K562 (cell line): ENCODE results near the gene ALCAM. TPM values are rescaled to one million over a fixed set of nuclear protein-coding genes. Genes with fewer than 3 reads are reported as not detected.

Source experiments
- ATAC-seq: fragments of 200-7000 bp; cut with Tn5 transposase; 3 replicates; pipeline ENCODE4 v1.9.1; 2020; ENCODE audit warnings: moderate library complexity
- BruUV-seq: library from RNA; stranded (reverse); fragments of 400-500 nt; replicated peaks from 2 replicates; lab custom pipeline; 2021; lab: Mats Ljungman, UMichigan
- CTCF ChIA-PET: fragments of 300-600 bp; formaldehyde crosslinking; extraction: SDS; loops from one replicate; lab custom pipeline; 2021; ENCODE audit warnings: low intra/inter-chr PET ratio; lab: Yijun Ruan, JAX
- POLR2A ChIA-PET: fragments of 300-600, 350-650 bp; sonication (Branson Sonifier 250); formaldehyde crosslinking; extraction: SDS; loops from one replicate; lab custom pipeline; 2021; ENCODE audit warnings: antibody characterized with exemption, inconsistent platforms; lab: Yijun Ruan, JAX
- DNase-seq, 4 experiments: peaks; one replicate each; pipeline versions ENCODE4 v3.0.0 to v3.0.0-alpha.2; 2011 to 2018; ENCODE audit warnings: low spot score in 3 of 4, mixed read lengths in 3 of 4; ENCODE audit errors: extremely low read depth in 1 of 4
- FAIRE-seq: peaks from 2 replicates; lab custom pipeline; 2011; peaks lifted over from hg19 to GRCh38; lab: Jason Lieb, UNC
- H2AFZ ChIP-seq: 2 replicates; pipeline ENCODE4 v1.6.0; 2011; ENCODE audit warnings: low read depth, low read length, control low read depth, inconsistent platforms
- H3K27ac ChIP-seq: fragments of 200-600 bp; 3 replicates; pipeline ENCODE4 v1.8.0; 2011; ENCODE audit warnings: low read depth, mild to moderate bottlenecking, control low read depth, inconsistent platforms, low read length, moderate library complexity, mixed read lengths; ENCODE audit errors: extremely low read depth
- H3K27me3 ChIP-seq, 2 experiments: fragments of 300-600 bp in 1 of 2; 2 replicates in 1 of 2; 3 replicates in 1 of 2; pipeline versions ENCODE4 v1.6.0 to v1.8.0; 2011; ENCODE audit warnings: inconsistent platforms in 2 of 2, low read length in 2 of 2, mild to moderate bottlenecking in 1 of 2, mixed read lengths in 1 of 2, moderate library complexity in 1 of 2; ENCODE audit not compliant: control insufficient read depth in 2 of 2, insufficient read depth in 2 of 2
- H3K36me3 ChIP-seq: fragments of 300-600 bp; 3 replicates; pipeline ENCODE4 v1.8.0; 2011; ENCODE audit warnings: mild to moderate bottlenecking, low read length, inconsistent platforms; ENCODE audit not compliant: control insufficient read depth, insufficient read depth
- H3K4me1 ChIP-seq, 2 experiments: fragments of 200-600 bp in 1 of 2; replicated peaks in 1 of 2; 2 replicates in 1 of 2; 3 replicates in 1 of 2; pipeline versions ENCODE4 v1.5.1 to v1.8.0; 2011; ENCODE audit warnings: inconsistent platforms in 2 of 2, low read length in 2 of 2, mild to moderate bottlenecking in 1 of 2, mixed read lengths in 1 of 2, moderate library complexity in 1 of 2; ENCODE audit not compliant: control insufficient read depth in 2 of 2, insufficient read depth in 2 of 2
- H3K4me2 ChIP-seq: 2 replicates; pipeline ENCODE4 v1.6.1; 2011; ENCODE audit warnings: low read length, control low read depth, inconsistent platforms, mixed read lengths; ENCODE audit not compliant: insufficient read depth
- H3K4me3 ChIP-seq: fragments of 200-600 bp; sonication (generic), shearing (Covaris generic); 2 replicates; pipeline ENCODE4 v1.5.1; 2016; ENCODE audit warnings: control low read depth, inconsistent platforms
- H3K79me2 ChIP-seq: fragments of 200-600 bp; 3 replicates; pipeline ENCODE4 v1.8.0; 2011; ENCODE audit warnings: low read length, inconsistent platforms; ENCODE audit not compliant: control insufficient read depth, insufficient read depth
- H3K9ac ChIP-seq, 2 experiments: 2 replicates each; pipeline versions ENCODE4 v1.6.0 to v1.6.1; 2011; ENCODE audit warnings: low read depth in 2 of 2, low read length in 2 of 2, control low read depth in 1 of 2, inconsistent platforms in 1 of 2, mild to moderate bottlenecking in 1 of 2, mixed read lengths in 1 of 2; ENCODE audit not compliant: insufficient read depth in 1 of 2
- H3K9me1 ChIP-seq: one replicate; pipeline ENCODE4 v1.6.0; 2011; ENCODE audit warnings: inconsistent platforms, mild to moderate bottlenecking, low read length, moderate library complexity; ENCODE audit not compliant: control insufficient read depth, insufficient read depth
- H3K9me3 ChIP-seq: replicated peaks from 2 replicates; pipeline ENCODE4 v1.5.1; 2011; ENCODE audit warnings: low read depth, low read length, inconsistent platforms; ENCODE audit not compliant: control insufficient read depth, insufficient read depth
- H4K20me1 ChIP-seq: replicated peaks from 2 replicates; pipeline ENCODE4 v1.6.1; 2011; ENCODE audit warnings: low read length, inconsistent platforms, mixed read lengths; ENCODE audit not compliant: control insufficient read depth, insufficient read depth
- BACH1 ChIP-seq: fragments of 200-800 bp; sonication (Bioruptor generic); IDR thresholded peaks from 2 replicates; pipeline ENCODE4 v1.6.1; 2016; ENCODE audit warnings: missing genetic modification characterization, missing compliant biosample characterization
- CHD4 ChIP-seq: fragments of 200-600 bp; sonication (generic); IDR thresholded peaks from 3 replicates; pipeline ENCODE4 v1.6.1; 2012; ENCODE audit warnings: low read depth, mild to moderate bottlenecking, mixed read lengths, low read length, inconsistent platforms; ENCODE audit not compliant: insufficient read depth, insufficient replicate concordance, poor library complexity, severe bottlenecking
- FOXA3 ChIP-seq, 2 experiments: fragments of 450-650 bp in 1 of 2; sonication (generic) in 1 of 2; formaldehyde crosslinking; IDR thresholded peaks in 1 of 2; conservative IDR thresholded peaks in 1 of 2; 2 replicates each; pipeline versions ENCODE4 v1.4.0 to v1.8.0; 2020 to 2022; ENCODE audit warnings: mild to moderate bottlenecking in 2 of 2, missing genetic modification reagents in 1 of 2
- HDAC3 ChIP-seq: fragments of 450-650 bp; IDR thresholded peaks from 2 replicates; pipeline ENCODE4 v1.6.1; 2018; ENCODE audit warnings: borderline replicate concordance, mild to moderate bottlenecking, moderate library complexity; ENCODE audit not compliant: partially characterized antibody
- KLF10 ChIP-seq: fragments of 250-450 bp; sonication (Bioruptor Pico); IDR thresholded peaks from 2 replicates; pipeline ENCODE4 v1.6.1; 2021; ENCODE audit warnings: matching md5 sums
- PHB ChIP-seq: fragments of 250-450 bp; sonication (Bioruptor Pico); IDR thresholded peaks from 2 replicates; pipeline ENCODE4 v1.5.0; 2021
- ZNF217 ChIP-seq: sonication (generic); formaldehyde crosslinking; IDR thresholded peaks from 2 replicates; pipeline ENCODE4 v1.8.0; 2022; ENCODE audit warnings: mild to moderate bottlenecking, missing genetic modification reagents
- WGBS: fragments of 100-300 bp; shearing (Covaris generic); methylation state at CpG from one replicate; pipeline ENCODE4 v1.1.6; 2016; ENCODE audit warnings: low coverage, mixed read lengths; ENCODE audit not compliant: insufficient coverage; ENCODE audit errors: missing lambda C conversion rate; 5-methylcytosine and 5-hydroxymethylcytosine counted together
- in situ Hi-C: fragments of 300-500 bp; cut with MboI; formaldehyde crosslinking; loops from 4 replicates; pipeline ENCODE4 v1.15.0; 2018; ENCODE audit warnings: inconsistent platforms, mixed read lengths
- intact Hi-C: fragments of 100-400 bp; cut with micrococcal nuclease; formaldehyde crosslinking; loops from 2 replicates; pipeline ENCODE4 v1.14.2; 2022
- polyA plus RNA-seq, 8 experiments: library from polyadenylated mRNA; depleted of rRNA in 4 of 8; stranded (reverse) in 5 of 8; unstranded in 3 of 8; fragments of >200 nt; fragmentation: Nextera tagmentation in 2 of 8; fragmentation: Illumina TruSeq in 1 of 8; extraction: Ambion mirVana in 2 of 8; extraction: Trizol in 1 of 8; gene quantifications; 2 replicates each; pipeline versions ENCODE4 v1.2.1 to v1.2.3, GENCODE V29; 2011 to 2014; ENCODE audit warnings: inconsistent platforms in 1 of 8, missing spikeins in 1 of 8
- total RNA-seq, 7 experiments: library from RNA; depleted of rRNA in 6 of 7; stranded (reverse); fragments of >200 nt in 6 of 7; fragmentation: Illumina TruSeq in 2 of 7; extraction: Trizol in 2 of 7; gene quantifications; 2 replicates each; pipeline versions ENCODE4 v1.2.1 to v1.2.3, GENCODE V29; 2011 to 2021; ENCODE audit warnings: low replicate concordance in 1 of 7
- TF ChIP-seq, protein P1 (sequence below), 2 experiments: IDR thresholded peaks; 2 replicates each; pipeline ENCODE4 v1.6.1; 2012; ENCODE audit warnings: improper control_type of control experiment in 2 of 2, low read depth in 2 of 2, low read length in 2 of 2, borderline replicate concordance in 1 of 2

The ALCAM gene
- total and polyA plus RNA-seq, 9 of the 15 experiments (the other 6 are each of a cell fraction or from before 2014, with no cell fraction given): 0.03 to 0.98 (median 0.14) TPM; not detected in 1

DNA sequence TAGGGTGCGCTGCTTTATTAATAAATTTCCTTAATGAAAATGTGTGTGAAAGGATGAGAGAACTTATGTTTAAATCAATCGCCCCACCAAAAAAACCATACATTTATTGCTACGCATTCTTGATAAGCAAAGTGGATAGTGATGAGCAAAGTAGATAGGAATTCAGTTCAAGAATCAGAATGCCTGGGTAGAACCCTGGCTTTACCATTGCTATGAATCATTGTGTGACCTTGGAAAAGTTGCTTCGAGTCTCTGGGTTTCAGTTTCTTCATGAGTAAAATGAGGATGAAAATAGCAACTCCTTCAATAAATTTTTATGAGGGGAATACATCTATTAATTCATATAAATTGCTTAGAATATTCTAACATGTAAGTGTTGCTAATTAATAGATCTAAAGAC is 2.6 kb upstream of the ALCAM start:
- ATAC-seq (no peak), FAIRE-seq (no peak)
- no peak overlapping the region for H3K9ac ChIP-seq
- WGBS: 0% methylated on average over 4 of the region's 4 CpGs
- POLR2A ChIA-PET: no interaction called here
- no peaks in the 10 kb centered on the region for H3K27me3 ChIP-seq
- H3K27ac ChIP-seq: no peak overlapping the region
- no peaks in the 10 kb centered on the region for H3K36me3 ChIP-seq
- intact Hi-C loops: no loop called here
- peaks cover 0 to 15% of the 10 kb centered on the region in 2 experiments; a peak in 2 of 5 replicates for H3K4me1 ChIP-seq
- H3K9me1 ChIP-seq: no peaks in the 10 kb centered on the region
- no peak overlapping the region for H3K4me2 ChIP-seq
- no peaks in the 10 kb centered on the region for H4K20me1 ChIP-seq
- no peak overlapping the region for H3K4me3 ChIP-seq
- in situ Hi-C loops: no loop called here
- CTCF ChIA-PET: no interaction called here
- no peaks in the 10 kb centered on the region for H3K79me2 ChIP-seq
- TF ChIP-seq BACH1 (no peak), HDAC3 (no peak), KLF10 (CRISPR knock-in tag) (no peak), FOXA3 (CRISPR knock-in tag; conservative IDR thresholded peaks at IDR 0.05 in 1 of 2, IDR thresholded peaks at IDR 0.05 in 1 of 2) (no peak), ZNF217 (CRISPR knock-in tag) (no peak), PHB (no peak), CHD4 (no peak)
- TF ChIP-seq, protein P1, sequence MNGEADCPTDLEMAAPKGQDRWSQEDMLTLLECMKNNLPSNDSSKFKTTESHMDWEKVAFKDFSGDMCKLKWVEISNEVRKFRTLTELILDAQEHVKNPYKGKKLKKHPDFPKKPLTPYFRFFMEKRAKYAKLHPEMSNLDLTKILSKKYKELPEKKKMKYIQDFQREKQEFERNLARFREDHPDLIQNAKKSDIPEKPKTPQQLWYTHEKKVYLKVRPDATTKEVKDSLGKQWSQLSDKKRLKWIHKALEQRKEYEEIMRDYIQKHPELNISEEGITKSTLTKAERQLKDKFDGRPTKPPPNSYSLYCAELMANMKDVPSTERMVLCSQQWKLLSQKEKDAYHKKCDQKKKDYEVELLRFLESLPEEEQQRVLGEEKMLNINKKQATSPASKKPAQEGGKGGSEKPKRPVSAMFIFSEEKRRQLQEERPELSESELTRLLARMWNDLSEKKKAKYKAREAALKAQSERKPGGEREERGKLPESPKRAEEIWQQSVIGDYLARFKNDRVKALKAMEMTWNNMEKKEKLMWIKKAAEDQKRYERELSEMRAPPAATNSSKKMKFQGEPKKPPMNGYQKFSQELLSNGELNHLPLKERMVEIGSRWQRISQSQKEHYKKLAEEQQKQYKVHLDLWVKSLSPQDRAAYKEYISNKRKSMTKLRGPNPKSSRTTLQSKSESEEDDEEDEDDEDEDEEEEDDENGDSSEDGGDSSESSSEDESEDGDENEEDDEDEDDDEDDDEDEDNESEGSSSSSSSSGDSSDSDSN (IDR thresholded peaks at IDR 0.05; ENCODE audit: borderline replicate concordance in 1 of 2, low read depth in 2 of 2, low read length in 2 of 2): no peak
- TF ChIP-seq, all 486 proteins: peak for 0
- Histone ChIP-seq H3K9me3 (no peaks in the 10 kb centered on the region), H2AFZ (no peak overlapping the region)
- BruUV-seq: no TSS peak
- DNase-seq: no peak
